ENCODE data around the gene HNRNPUL2.
"Not testable (repeated sequence)": the region's sequence is repeated elsewhere in the genome, so short reads cannot be mapped to it uniquely, and the experiment has no call there.

DNA sequence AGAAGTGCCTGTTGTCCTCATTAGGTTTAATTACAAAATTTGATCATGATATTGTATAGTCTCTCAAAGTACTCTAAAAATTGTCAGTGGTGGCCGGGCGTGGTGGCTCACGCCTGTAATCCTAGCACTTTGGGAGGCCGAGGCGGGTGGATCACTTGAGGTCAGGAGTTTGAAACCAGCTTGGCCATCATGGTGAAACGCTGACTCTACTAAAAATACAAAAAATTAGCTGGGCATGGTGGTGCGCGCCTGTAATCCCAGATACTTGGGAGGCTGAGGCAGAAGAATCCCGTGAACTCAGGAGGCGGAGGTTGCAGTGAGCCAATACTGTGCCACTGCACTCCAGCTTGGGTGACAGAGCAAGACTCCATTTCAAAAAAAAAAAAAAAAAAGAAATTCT, 51.8 kb downstream of the HNRNPUL2 start:
- TF ChIP-seq NR2F1 (conservative IDR thresholded peaks at IDR 0.05); SPI1 (IDR thresholded peaks at IDR 0.05; ENCODE audit: borderline replicate concordance, insufficient read depth, low read depth, low read length); TAF1 (IDR thresholded peaks at IDR 0.05; ENCODE audit: borderline replicate concordance, low read depth, low read length); NFYB (IDR thresholded peaks at IDR 0.05; ENCODE audit: insufficient read depth, low read depth, low read length): not testable (repeated sequence)

All from GM12878 (cell line).